Epidermal melanocyte (primary cell): Measurements from ENCODE around the gene DTYMK.

Source experiments
- DNase-seq: peaks from one replicate; pipeline ENCODE4 v3.0.0; 2011; ENCODE audit warnings: low spot score; ENCODE audit not compliant: insufficient read length

Gene DTYMK

DNA sequence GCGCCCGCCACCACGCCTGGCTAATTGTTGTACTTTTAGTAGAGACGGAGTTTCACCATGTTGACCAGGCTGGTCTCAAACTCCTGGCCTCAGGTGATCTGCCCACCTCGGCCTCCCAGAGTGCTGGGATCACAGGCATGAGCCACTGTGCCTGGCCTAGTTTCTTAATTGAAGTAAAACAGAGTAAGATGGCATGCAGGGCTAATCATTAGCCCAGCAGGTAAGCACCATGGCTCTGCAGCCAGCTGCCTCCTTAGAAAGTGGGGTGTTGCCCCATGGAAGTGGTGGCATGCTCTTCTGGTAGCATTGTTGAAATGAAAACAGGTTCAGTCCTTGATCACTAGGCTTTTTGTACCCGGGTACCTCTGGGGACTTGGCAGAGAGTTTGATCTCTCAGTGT is 36.7 kb downstream of the DTYMK start:
- no peak for DNase-seq

DNA sequence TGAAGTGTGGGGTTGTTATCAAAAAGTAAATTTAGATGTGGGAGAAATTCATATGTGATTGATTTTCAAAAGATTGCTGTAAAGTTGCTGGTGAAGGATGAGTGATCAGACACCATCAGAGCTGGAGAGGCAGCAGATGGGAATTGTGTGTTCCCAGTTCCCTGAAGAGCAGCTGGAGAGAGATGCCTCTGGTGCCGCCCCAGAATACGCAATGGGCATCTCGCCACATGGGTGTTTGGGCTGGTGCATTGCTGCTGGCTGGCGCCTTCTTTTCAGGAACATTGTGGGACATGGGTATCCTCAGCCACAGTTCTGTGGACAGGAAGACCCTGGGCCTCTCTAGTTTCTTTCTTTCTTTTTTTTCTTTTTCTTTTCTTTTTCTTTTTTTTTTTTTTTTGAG is 37.2 kb downstream of the DTYMK start:
- DNase-seq: no peak

DNA sequence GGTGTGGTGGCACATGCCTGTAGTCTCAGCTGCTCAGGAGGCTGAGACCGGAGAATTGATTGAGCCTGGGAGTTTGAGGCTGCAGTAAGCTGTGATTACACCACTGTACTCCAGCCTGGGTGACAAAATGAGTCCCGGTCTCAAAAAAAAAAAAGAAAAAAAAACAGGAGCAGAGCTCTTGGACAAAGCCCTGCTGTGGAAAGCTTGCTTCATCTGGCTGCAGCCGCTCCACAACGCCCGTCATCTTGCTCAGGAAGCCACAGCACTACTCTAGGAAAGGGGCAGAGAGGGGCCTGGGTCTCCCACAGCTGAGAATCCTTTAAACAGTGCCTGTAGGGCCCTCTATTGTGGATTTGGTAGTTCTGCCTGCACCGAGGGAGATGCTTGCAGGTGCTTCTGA is 38.2 kb downstream of the DTYMK start:
- no peak for DNase-seq

DNA sequence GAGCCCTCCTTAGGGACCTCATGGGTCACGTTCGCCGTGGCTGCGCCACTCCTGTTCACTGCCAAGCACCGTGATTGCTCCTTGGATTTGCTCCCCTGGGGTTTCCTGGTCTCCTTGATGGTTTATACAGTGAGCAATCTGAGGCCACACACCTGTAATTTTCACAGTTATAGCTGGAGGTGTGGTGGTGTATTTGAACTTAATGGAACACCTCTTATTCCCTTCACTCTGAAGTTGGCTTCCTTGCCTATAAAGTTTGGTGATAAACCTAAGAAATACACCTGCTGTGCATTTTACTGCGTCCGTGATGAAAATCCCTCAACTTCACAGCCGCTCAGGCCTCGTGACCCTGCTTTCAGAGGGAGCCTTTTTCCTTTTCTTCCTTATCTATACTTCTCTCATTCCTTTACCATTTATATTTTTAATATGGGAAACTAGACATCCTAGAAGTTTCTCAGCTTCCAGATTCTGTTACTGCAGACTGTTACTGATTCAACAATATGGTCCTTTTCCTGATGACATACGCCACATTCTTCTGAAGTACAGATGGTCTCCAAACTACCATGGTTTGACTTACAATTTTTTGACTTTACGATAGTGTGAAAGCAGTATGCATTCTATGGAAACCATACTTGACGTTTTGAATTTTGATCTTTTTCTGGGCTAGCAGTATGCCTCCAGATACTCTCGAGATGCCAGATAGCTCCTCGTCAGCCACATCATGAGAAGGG is 40.5 kb downstream of the DTYMK start:
- no peak for DNase-seq

DNA sequence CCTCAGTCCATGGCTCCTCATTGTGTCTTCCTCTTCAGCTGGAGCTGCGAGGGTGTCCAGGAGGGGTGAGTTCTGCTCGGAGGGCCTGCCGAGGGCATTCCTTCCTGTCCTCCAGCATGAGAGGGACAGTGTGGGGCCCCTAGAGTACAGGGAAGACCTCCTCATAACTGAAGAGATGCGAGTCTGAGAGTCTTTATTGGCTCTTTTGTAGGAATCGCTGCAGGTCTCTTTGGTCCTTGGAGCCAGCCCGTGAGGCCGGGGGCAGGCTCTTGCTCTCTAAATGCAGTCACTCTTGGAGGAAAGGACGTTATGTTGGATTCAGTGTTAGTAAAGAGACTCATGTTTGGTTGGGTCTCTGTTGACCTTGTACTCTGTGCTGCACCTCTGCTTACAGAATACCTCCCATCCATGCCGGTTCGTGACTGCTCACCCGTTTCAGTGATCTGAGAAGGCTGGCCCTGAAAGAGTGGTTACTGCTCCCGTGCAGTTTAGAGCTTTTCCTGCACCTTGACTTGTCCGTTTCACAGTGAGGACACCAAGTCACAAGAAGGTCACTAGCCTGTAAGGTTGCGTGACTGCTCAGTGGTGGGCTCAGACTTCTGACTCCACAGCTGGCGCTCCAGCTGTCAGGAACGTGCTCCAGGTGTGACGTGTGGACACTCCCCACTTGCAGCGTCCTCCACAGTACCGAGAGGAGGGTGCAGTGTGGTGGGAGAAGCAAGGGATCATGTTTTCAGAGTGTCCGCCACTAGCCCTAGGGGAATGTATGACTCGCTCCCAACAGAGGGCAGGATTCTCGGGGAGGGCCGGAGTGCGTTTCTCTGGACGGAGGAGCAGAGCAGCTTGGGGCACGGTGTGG is 41.3 kb downstream of the DTYMK start:
- DNase-seq: no peak

DNA sequence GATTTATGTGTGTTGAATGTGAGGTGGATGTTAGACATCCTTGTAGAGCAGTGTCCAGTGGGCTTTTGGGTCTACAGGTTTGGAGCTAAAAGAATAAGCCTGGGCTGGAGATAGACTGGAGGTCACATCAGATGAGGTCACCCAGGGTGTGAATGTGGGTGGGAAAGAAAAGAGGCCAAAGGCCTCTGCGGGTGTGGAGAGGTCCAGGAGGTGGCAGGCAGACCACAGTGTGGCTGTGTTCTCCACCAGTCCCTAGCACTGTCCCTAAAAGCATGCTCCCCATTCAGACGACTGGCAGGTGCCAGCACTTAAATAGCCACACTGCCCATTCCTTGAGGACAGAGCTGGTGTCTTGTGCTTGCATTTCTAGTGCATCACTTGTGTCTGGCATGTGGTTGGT is 45.0 kb downstream of the DTYMK start:
- DNase-seq: no peak

DNA sequence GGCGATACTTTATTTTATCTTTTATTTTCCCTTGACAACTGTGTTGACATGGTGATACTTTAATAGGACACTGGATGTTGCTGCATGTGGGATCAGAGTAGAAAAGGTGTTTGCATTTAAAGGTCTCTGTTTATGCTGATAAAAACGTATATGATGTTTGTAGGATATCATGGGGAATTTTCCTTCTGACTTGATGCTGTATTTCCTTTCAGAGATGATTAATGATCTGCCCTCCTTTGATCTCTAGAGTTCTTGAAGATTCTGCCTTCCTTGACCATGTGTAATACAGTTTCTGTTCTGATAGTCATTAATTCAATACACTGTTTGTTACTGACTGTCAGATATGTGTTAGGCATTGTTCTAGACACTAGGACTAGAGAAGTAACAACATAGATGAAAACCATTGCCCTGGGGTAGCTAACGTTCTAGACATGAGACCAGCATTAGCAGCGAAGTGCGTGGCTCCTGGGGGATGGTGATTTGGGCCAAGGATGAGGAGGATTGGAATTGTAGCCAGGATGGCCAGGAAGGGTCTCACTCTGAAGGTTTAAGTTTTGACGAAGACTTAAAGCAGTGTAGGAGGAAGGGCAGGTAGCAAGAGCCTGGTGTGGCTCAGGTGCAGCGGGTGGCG is 46.3 kb downstream of the DTYMK start:
- DNase-seq: peak; percentile 38

DNA sequence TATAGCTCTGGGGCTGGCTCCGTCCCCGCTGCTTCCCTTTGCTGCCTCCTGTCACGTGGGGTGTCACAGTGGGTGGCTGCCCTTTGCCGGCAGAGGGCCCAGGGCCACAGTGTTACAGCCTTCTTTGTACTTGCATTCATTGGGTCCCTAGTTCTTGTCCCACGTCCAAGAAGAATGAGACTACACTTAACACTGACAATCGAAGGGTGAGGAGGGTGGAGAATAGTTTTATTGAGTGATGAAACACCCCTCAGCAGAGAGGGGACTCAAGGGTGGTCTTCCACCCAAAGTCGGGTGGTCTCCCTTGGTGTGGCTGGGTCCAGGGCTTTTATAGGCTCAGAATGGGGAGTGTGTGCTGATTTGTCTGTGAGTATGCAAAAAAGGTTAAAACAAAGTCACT is 47.2 kb downstream of the DTYMK start:
- no peak for DNase-seq

DNA sequence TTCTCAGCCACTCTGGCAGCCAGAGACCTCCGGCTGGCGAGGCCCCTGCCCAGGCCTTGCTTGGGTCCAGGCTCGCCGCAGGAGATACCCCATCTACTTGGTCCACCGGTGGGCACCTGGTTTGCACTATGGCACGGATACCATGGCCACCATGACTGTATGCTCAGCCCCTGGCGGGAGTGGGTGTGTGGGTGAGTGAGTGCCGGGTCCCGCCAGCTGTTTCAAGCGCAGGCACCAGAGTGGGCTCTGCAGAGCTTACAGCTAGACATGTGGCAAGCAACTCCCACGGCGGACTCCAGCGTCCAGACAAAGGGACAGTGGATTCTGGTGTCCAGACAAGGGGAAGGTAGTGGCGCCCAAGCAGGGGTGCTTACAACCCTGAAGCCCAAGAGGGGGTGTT is 47.7 kb downstream of the DTYMK start:
- no peak for DNase-seq

DNA sequence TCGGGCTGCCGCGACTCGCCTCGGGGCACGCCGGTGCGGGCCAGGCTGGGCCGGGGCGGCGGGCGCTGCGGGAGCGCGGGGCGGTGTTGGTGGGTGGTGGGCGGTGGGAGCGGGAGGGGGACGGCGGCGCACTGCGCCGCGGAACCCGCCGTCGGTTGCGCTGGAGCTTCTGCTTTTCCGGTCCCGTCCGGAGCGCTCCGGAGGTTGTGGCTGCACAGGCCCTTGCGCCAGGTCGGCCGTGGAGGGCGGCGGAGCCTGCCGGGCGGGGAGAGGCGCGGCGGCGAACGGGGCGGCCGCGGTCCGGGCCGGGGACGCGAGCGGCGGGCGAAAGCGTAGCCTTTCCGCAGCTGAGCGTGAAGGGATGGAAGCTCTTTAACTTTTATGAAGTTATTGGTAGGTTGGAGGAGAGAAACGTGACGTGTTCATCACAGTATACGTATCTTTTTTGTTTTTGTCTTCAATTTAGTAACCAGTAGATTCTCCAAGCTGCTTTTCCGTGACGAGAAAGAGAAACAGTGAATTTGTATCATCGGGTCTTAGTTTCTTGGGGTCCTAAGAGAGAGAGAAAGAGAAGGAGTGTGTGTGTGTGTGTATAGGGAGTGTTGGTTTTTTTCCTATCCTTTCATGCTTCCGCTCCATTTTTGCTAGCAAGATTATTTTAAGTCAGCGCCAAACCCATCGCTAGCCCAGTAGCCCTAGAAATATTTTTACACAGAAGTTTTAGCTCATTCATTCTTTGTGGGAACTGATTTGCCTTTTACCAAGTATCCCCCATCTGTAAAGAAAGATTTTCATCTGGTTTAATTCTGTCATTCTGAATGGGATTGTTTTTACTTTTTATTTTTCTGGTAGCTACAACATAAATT is 48.6 kb downstream of the DTYMK start:
- DNase-seq: peak; percentile 44

DNA sequence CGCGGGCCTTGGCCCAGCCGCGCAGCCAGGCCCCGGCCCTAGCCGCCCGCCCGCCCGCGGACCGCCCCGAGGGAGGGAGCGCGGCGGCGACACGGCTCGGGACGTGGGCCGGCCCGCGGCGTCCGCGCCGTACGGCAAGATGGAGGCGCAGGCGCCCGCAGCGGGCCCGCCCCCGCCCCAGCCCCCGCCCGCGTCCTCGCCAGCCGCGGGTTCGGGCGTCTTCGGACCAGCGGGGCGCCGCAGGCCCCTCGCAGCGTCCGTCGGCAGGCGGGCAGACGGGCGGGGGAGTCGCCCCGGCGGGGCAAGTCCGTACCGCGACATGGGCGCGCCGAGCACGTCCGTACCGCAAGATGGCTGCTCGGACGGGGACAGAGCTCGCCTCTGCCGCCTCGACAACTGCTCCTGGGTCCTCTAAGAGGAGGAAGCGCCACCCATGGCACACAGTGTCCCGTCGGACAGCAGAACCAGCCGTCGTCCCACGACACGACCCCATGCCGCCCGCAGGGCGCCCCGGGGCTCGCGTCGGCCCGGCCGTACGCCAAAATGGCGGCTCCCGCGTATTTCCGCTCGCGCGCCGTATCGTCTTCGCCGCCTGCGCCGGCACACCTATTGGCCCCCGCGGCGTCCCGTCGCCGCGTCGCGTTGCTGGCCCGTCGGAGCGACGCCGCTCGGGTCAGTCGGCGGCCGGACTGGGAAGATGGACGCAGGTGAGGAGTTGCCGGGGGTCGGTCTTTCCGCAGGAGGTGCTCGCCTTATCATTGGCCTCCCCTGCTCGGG is 49.4 kb downstream of the DTYMK start, which contains the start of the genes ATG4B and THAP4:
ATG4B (plus strand) TSS at position 676 of the 777 bp plus-strand sequence; CDS start at position 698, 22 bp downstream.
THAP4 (minus strand) TSS at position 141 of the 777 bp plus-strand sequence. CDS start 141 bp downstream, outside the sequence.
- peak; percentile 87 for DNase-seq

DNA sequence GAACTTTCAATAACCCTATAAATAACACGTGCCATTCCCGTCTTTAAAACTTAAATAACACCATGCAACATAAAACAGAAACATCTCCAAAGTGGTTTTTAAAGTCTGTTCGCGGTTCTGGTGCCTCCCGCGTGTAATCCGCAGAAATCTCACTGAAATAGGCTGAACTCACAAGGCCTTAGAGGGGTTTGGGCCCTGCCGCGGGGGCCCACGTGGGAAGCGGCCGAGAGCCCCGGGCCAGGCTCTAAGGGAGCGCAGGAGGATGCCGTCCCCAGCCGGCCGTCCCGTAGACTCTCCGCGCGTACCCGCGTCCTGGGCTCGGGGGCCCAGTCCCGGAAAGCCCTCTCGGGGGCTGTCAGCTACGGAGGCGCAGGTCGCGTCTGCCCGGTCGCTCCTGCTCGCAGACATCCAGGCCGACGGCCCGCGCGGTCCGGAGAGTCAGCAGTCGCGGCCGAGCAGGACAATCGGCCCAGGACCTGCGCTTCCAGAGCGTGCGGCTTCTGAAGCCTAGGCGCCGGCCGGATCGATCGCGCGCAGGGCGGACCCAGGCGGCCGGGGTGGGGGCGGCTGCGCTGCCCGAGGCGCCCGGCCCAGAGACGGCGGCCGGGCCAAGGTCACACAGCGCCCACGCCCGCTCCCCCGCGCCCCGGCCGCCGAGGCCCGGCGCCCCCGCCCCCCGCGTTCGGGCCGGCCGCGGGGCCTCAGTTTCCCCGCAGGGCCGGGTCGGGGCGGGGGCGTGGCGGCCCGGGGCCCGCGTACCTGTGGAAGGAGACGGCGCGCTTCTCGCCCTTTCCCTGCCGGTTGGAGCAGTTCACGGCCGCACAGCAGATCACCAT is 50.2 kb downstream of the DTYMK start:
- DNase-seq: no peak

DNA sequence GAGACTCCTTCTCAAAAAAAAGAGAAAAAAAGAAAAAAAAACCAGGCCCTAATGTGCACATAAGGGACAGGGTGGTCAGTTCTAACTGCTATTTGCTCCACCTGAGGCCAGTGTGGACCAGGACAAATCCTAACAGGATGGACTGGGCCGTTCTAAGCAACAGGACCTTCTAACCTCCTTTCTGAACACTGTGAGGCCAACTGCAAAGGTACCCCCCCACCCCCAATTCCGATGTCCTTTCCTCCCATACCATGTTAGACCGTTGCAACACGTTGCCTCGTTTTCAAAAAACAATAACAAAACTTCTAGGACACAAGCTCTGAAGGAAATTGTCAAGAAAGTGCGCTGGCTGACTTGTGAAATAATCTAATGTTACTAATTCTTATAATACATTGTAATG is 50.9 kb downstream of the DTYMK start:
- DNase-seq: no peak

DNA sequence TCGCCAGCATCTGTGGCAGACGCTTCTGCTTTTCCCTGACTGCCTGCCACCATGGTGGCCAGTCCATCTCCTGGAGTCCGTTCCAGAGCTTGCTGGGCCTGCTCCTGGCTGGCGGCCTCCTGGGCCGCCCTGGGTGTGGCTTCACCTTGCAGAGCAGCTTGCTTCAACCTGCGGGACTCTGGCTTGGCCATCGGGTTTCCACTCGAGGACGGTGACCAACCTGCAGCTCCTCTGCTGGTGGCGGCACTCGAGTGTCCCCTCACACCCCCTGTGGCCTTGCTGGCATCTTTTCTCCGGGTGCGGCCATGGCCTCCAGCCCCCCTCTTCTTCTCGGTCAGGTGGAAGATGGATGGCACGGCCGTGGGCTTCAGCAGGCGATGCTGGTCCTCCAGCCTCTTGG is 53.1 kb downstream of the DTYMK start:
- no peak for DNase-seq

DNA sequence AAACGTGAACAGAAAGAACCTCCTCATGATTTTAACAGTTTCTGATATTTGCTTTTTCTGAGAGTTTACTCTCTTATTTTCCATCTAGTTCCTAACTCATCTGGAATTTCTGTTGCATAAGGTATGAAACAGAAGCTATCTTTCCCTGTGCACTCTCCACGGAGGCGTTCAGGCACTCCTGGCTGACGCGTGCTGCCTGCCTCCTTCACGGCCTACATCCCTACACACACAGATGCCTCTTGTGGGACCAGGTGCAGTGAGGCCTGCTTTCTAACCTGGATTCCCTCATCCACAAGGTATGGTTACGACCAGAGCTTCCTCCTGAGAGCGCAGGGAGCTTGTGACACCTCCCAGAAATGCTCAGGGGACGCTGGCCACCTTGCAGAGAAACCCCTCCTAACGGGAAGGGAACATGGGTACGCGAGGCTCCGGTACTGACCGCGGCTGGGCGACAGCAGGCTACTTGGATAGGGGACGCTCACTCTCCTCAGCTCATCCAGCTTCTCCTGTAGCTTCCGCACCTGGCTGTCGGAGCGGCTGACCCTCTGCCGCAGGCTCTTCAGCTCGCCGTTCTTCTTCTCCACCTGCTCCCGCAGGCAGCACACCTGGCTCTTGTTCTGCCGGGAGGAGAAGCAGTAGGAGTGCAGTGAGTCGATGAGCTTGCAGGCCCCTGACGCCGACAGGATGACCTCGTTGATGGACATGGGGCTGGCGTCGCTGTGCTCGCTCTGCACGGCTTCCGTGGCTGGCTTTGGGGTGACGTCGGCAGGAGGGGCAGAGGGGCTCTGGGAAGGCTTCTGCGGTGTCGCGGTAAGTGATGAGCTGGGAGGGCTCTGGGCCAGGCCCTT is 53.9 kb downstream of the DTYMK start:
- DNase-seq: no peak

DNA sequence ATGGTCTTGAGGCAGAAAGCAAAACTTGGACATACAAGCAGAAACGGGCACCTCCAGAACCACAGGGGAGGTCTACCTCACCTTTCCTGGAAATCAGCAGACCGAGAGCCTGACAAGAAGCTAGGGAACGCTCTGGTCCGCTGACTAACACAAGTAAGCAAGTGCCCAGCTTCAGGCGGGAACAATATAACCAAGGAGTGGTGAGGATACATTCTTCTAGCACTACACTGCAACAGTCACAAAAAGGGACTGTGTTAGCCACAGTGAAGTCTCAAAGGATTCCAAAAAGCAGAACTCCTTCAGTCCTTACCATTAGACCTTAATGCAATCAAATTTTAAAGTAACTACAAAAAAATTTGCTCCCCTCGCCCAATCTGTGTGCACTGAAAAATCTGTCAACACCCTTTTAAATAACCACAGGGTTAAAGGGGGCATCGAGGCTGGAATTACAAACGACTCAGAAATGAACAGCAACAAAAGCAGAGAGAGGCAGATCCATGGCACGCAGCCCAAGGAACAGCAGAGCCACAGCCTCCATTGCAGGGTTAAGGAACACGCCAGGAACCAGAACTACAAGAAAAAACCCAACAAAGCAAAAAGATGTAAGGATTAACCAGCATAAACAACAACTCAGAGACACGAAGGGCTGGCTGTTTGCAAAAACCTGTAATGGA is 56.7 kb downstream of the DTYMK start:
- DNase-seq: no peak

DNA sequence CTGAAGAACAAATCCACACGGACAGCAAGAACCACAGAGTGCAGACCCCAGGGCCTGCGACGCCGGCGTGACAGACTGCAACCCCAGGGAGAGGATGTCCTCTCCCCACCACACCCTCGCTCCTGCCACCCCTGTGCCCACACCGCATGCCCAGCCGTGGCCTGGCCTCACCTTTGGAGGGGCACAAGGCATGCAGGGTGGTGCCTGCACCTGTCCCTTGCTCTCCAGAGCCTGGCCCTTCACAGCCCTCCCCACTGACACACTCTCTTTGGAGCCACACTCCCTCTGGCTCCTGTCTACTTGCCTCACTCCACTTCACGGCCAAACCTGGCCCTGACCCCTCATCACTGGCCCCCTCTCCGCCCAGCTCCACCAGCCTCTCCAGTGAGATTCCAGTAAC is 58.9 kb downstream of the DTYMK start:
- no peak for DNase-seq
